GM12873 (cell line): ENCODE measurements around the gene PCED1B.

Source experiments
- CTCF ChIP-seq: IDR thresholded peaks from 2 replicates; pipeline ENCODE4 v1.5.1; 2012; ENCODE audit warnings: low read depth, mild to moderate bottlenecking, moderate library complexity, low read length, control low read depth; ENCODE audit not compliant: insufficient read depth; ENCODE audit errors: missing control alignments

The PCED1B gene

GRCh38 chr12:47209014-47209413 lies 129.6 kb downstream of the PCED1B start:
- no peak for TF ChIP-seq CTCF

DNA sequence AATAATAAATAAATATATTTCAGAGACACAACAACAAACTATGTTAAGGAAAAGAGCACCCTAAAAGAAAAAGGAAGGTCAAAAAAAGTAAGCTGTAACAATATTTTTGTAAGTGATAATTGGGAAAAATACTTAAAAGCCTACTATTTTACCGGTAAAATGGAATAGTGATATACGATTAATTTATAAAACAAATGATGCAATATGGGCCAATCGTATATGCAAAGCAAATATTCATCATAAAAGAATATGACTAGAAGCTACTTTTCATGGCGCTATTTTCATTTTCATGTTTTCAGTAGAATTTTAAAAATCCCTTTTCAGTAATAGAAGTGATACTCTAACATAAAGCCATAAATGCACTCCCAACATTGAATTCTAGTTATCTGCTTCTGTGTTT lies 131.4 kb downstream of the PCED1B start:
- no peak for TF ChIP-seq CTCF

- no peak for TF ChIP-seq CTCF
Observed at GRCh38 chr12:47212701-47213039, 133.2 kb downstream of the PCED1B start.

DNA sequence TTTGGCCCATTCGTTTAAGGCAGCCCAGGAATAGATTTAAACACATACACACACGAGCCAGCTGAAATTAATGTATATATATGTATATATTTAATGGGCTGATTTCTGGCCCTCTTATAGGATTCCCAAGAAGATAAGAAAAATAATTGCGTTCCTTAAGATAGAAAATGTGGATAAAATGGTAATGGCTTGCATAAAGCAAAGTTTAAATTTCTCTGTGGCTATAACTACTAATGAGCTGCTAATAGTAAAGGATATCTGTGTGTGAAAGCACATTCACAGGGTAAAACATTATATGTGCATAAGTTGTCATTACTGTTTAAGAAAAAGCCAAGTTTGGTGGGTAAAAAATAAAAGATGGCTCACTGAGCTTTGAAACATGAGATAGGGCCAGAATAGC lies 134.0 kb downstream of the PCED1B start:
- no peak for TF ChIP-seq CTCF

DNA sequence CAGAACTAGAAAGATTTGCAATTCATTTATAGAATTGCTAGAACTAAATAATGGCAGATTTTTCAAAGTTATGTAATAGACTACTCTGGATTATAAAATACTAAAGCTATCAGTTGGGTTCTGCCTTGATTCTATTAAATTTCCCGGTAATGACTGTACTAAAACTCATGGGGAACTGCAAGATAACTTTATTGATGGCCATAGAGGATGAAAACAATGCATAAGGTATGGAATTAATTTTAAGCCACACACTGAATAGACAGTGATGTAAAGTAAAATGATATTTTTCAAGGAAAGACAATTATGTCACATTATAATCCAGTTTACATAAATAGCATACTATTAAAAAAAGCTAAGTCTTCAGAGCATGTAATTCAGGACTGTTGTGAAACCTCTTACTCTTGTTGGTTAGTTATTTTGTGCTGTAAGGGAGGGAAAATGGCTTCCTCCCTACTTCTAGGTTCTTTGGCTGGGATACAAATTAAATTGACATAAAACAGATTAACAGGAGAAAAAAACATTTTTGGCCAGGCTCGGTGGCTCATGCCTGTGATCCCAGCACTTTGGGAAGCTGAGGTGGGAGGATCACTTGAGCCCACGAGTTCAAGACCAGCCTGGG lies 134.7 kb downstream of the PCED1B start:
- no peak for TF ChIP-seq CTCF

DNA sequence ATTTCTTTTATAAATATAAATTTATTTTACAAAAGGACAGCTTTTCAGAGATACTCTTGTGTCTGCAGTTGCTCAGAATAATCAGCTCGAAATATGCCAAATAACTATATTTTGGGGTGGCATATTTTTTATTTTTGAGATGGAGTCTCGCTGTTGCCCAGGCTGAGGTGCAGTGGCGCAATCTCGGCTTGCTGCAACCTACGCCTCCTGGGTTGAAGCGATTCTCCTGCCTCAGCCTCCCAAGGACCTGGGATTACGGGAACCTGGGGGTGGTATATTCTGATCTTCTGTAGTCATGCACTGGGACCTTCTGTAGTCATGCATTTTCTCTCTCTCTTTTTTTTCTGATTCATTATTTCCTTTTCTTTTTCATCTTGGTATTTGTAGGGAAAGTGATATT lies 135.3 kb downstream of the PCED1B start:
- no peak for TF ChIP-seq CTCF

DNA sequence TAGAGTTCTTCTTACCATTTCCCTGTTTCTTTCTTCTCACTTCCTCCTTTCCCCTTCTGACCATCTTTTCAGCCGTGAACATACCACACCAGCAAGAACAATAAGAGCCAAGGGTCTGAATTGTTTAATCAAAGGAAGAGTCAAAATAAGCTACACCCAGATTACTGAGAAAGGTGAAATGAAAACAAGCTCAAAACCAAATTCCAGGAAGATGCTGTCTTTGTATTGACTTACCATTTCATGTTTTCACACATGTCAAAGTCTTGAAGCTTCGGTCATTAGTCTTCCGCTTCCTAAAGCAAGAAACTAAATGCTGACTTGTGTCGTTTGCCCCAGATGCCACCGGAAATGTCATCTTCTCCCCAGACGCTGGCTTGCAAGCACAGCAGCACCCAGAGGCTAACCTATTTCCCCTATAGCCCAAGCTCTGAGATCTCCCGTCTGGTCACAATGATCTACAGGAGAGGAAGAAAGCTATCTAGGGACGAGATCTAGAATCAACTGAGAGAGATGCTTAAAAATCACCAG lies 136.8 kb downstream of the PCED1B start:
- no peak for TF ChIP-seq CTCF
